GM23248 (cell line): ENCODE measurements around the gene MX1.
"Not testable (repeated sequence)": the region's sequence is repeated elsewhere in the genome, so short reads cannot be mapped to it uniquely, and the experiment has no call there.

Experiments used
- EZH2 ChIP-seq: fragments of 200-600 bp; sonication (generic); IDR thresholded peaks from 2 replicates; pipeline ENCODE4 v1.6.1; 2018; ENCODE audit warnings: antibody characterized with exemption, mild to moderate bottlenecking; ENCODE audit not compliant: insufficient read depth, poor library complexity, severe bottlenecking
- EZH2phosphoT487 ChIP-seq: fragments of 200-600 bp; sonication (generic); IDR thresholded peaks from 2 replicates; pipeline ENCODE4 v1.6.1; 2018; ENCODE audit warnings: antibody characterized with exemption, moderate library complexity, mild to moderate bottlenecking, low read depth; ENCODE audit not compliant: insufficient read depth

DNA sequence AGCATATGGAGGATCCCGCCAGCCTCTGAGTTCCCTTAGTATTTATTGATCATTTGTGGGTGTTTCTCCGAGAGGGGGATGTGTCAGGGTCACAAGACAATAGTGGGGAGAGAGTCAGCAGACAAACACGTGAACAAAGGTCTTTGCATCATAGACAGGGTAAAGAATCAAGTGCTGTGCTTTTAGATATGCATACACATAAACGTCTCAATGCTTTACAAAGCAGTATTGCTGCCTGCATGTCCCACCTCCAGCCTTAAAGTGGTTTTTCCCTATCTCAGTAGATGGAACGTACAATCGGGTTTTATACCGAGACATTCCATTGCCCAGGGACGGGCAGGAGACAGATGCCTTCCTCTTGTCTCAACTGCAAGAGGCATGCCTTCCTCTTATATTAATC is 5.0 kb upstream of the MX1 start:
- not testable (repeated sequence) for TF ChIP-seq EZH2, EZH2phosphoT487
